Stimulated activated CD4-positive, alpha-beta T cell treated with anti-CD3 and anti-CD28 coated beads, Interleukin-15, amount 100 ng/mL, for 1 hour (primary cell): ENCODE results near the gene UXT.
"Not testable (repeated sequence)": the region's sequence is repeated elsewhere in the genome, so short reads cannot be mapped to it uniquely, and the experiment has no call there.

ENCODE experiments used
- DNase-seq, 2 donors: peaks; one replicate each; pipeline ENCODE4 v3.0.0-alpha.2; 2020; ENCODE audit warnings: low read depth in 1 of 2, low spot score in 1 of 2

Gene UXT

GRCh38 chrX:47658684-47659420, at the start of gene UXT:
Gene UXT, minus strand, starts transcription at chrX:47659180. Its CDS starts 253 bp downstream, at chrX:47658927.
- DNase-seq = peak; percentile 76 to 78

- no peak for DNase-seq
Observed at GRCh38 chrX:47707031-47707780, 48.2 kb upstream of the UXT start.

GRCh38 chrX:47706575-47706974, 47.6 kb upstream of the UXT start:
- no peak for DNase-seq

- no peak for DNase-seq
Observed at GRCh38 chrX:47704736-47705135, 45.8 kb upstream of the UXT start.

GRCh38 chrX:47697181-47697580, 38.2 kb upstream of the UXT start:
- DNase-seq = no peak

- DNase-seq = no peak
Observed at GRCh38 chrX:47690175-47690574, 31.2 kb upstream of the UXT start.

- no peak for DNase-seq
Observed at GRCh38 chrX:47687263-47687662, 28.3 kb upstream of the UXT start.

- DNase-seq = no peak
Observed at GRCh38 chrX:47683829-47684205, 24.8 kb upstream of the UXT start.

- no peak for DNase-seq
Observed at GRCh38 chrX:47683184-47683828, 24.3 kb upstream of the UXT start.

GRCh38 chrX:47675959-47676859, 17.2 kb upstream of the UXT start:
- DNase-seq = not testable (repeated sequence)

GRCh38 chrX:47674776-47675175, 15.8 kb upstream of the UXT start:
- DNase-seq = no peak

GRCh38 chrX:47665797-47666196, 6.8 kb upstream of the UXT start:
- not testable (repeated sequence) for DNase-seq

GRCh38 chrX:47664737-47665136, 5.8 kb upstream of the UXT start:
- no peak for DNase-seq

- DNase-seq = no peak
Observed at GRCh38 chrX:47662144-47662657, 3.2 kb upstream of the UXT start.

GRCh38 chrX:47661539-47661938, 2.6 kb upstream of the UXT start:
- DNase-seq = no peak

- no peak for DNase-seq
Observed at GRCh38 chrX:47659421-47659726, 394 bp upstream of the UXT start.

- DNase-seq = no peak
Observed at GRCh38 chrX:47658301-47658683, 688 bp downstream of the UXT start.

GRCh38 chrX:47651043-47651905, 7.7 kb downstream of the UXT start:
- DNase-seq = no peak

GRCh38 chrX:47650164-47651042, 8.6 kb downstream of the UXT start, which contains the start of gene ELK1:
Gene ELK1, minus strand, starts transcription at chrX:47650563. Its CDS starts 9,122 bp downstream, at chrX:47641441.
- peak; percentile 71 to 75 for DNase-seq
